Fibroblast of lung (primary cell): ENCODE measurements around the gene RPGRIP1. TPM values are rescaled to one million over a fixed set of nuclear protein-coding genes. Genes with fewer than 3 reads are reported as not detected.

Experiments used
- DNase-seq, 2 donors: peaks; one replicate each; pipeline versions ENCODE4 v3.0.0 to v3.0.0-alpha.2; 2010; ENCODE audit warnings: low read depth in 2 of 2
- H2AFZ ChIP-seq: 2 replicates; pipeline ENCODE4 v1.5.1; 2012; ENCODE audit warnings: low read length, control low read depth, inconsistent platforms
- H3K27ac ChIP-seq: 2 replicates; pipeline ENCODE4 v1.5.1; 2011; ENCODE audit warnings: low read length, control low read depth; ENCODE audit not compliant: insufficient read depth
- H3K27me3 ChIP-seq: 2 replicates; pipeline ENCODE4 v1.5.1; 2011; ENCODE audit warnings: mild to moderate bottlenecking, low read length; ENCODE audit not compliant: control insufficient read depth, insufficient read depth
- H3K36me3 ChIP-seq: 2 replicates; pipeline ENCODE4 v1.5.1; 2011; ENCODE audit warnings: low read length; ENCODE audit not compliant: control insufficient read depth, insufficient read depth
- H3K4me1 ChIP-seq: 2 replicates; pipeline ENCODE4 v1.5.1; 2011; ENCODE audit warnings: low read length; ENCODE audit not compliant: control insufficient read depth, insufficient read depth; ENCODE audit errors: extremely low read depth
- H3K4me2 ChIP-seq: 2 replicates; pipeline ENCODE4 v1.5.1; 2011; ENCODE audit warnings: low read length, control low read depth; ENCODE audit not compliant: insufficient read depth; ENCODE audit errors: extremely low read depth
- H3K4me3 ChIP-seq, 4 experiments: fragments of 200-600 bp in 1 of 4; sonication (generic) in 1 of 4; replicated peaks in 1 of 4; 2 replicates each; pipeline ENCODE4 v1.5.1; 2011 to 2016; ENCODE audit warnings: low read length in 4 of 4, low read depth in 3 of 4, mild to moderate bottlenecking in 3 of 4, control low read depth in 2 of 4, inconsistent platforms in 1 of 4, mixed read lengths in 1 of 4; ENCODE audit not compliant: insufficient read depth in 1 of 4; ENCODE audit errors: control extremely low read depth in 1 of 4
- H3K79me2 ChIP-seq: 2 replicates; pipeline ENCODE4 v1.5.1; 2012; ENCODE audit warnings: mild to moderate bottlenecking, low read length, inconsistent platforms; ENCODE audit not compliant: control insufficient read depth, insufficient read depth
- H3K9ac ChIP-seq: 2 replicates; pipeline ENCODE4 v1.5.1; 2011; ENCODE audit warnings: mild to moderate bottlenecking, low read length, control low read depth; ENCODE audit not compliant: insufficient read depth
- H3K9me3 ChIP-seq: 2 replicates; pipeline ENCODE4 v1.5.1; 2012; ENCODE audit warnings: low read depth, low read length; ENCODE audit not compliant: control insufficient read depth, insufficient read depth
- H4K20me1 ChIP-seq: 2 replicates; pipeline ENCODE4 v1.5.1; 2011; ENCODE audit warnings: low read length; ENCODE audit not compliant: control insufficient read depth, insufficient read depth; ENCODE audit errors: extremely low read depth
- CTCF ChIP-seq, 2 donors: IDR thresholded peaks in 1 of 2; conservative IDR thresholded peaks in 1 of 2; 1 replicate in 1 of 2; 2 replicates in 1 of 2; pipeline ENCODE4 v1.5.1; 2011 to 2012; ENCODE audit warnings: low read length in 2 of 2, control low read depth in 1 of 2, inconsistent platforms in 1 of 2, low read depth in 1 of 2, mild to moderate bottlenecking in 1 of 2
- EZH2 ChIP-seq: IDR thresholded peaks from 2 replicates; pipeline ENCODE4 v1.5.1; 2012; ENCODE audit warnings: low read length, control low read depth, mild to moderate bottlenecking; ENCODE audit errors: missing control alignments
- polyA plus RNA-seq, 2 donors: library from polyadenylated mRNA; depleted of rRNA in 1 of 2; stranded (reverse) in 1 of 2; unstranded in 1 of 2; fragments of >200 nt; gene quantifications; 2 replicates each; pipeline ENCODE4 v1.2.1, GENCODE V29; 2011 to 2012; ENCODE audit warnings: missing spikeins in 1 of 2
- total RNA-seq: library from RNA; depleted of rRNA; stranded (reverse); fragments of >200 nt; gene quantifications from 2 replicates; pipeline ENCODE4 v1.2.1, GENCODE V29; 2014

RPGRIP1 gene
- total and polyA plus RNA-seq, 2 donors (not counting 1 experiment from before 2014, with no cell fraction given), result under 0.01 to 0.32 TPM

- no peak overlapping the region for H3K4me3 ChIP-seq
- peaks cover 99% of the 10 kb centered on the region for H3K79me2 ChIP-seq
- H3K9me3 ChIP-seq, result no peaks in the 10 kb centered on the region
- H3K27ac ChIP-seq, result no peak overlapping the region
- no peak for DNase-seq
- peaks cover 7% of the 10 kb centered on the region for H4K20me1 ChIP-seq
- no peak overlapping the region for H3K4me2 ChIP-seq
- no peak overlapping the region for H3K9ac ChIP-seq
- peaks cover 3% of the 10 kb centered on the region for H3K36me3 ChIP-seq
- no peaks in the 10 kb centered on the region for H3K27me3 ChIP-seq
- TF ChIP-seq EZH2 (no peak), CTCF (conservative IDR thresholded peaks at IDR 0.05 in 1 of 2, IDR thresholded peaks at IDR 0.05 in 1 of 2; ENCODE audit: low read depth in 1 of 2, low read length in 2 of 2) (no peak)
- no peak overlapping the region for H2AFZ ChIP-seq
- no peaks in the 10 kb centered on the region for H3K4me1 ChIP-seq
These were observed 34.1 kb upstream of the RPGRIP1 start for GRCh38 chr14:21245813-21246212.

DNA sequence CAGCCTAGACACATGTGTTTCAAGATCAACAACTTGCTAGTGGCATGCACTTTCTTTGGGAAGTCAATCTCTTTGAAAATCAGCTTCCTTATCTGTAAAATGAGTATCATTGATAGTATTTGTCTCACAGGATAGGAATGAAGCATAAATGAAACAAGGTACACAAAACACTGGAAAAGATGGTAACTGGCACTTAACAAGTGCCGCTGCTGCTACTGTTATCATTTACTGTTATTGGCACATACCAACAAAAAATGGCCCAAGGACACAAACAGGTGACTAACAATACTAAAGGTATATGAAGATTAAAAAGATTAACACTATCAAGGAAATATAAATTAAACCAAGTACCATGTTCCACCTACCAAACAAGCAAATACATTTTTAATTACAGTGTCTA lies 31.5 kb upstream of the RPGRIP1 start:
- Histone ChIP-seq H3K4me3 (no peak overlapping the region), H3K4me2 (no peak overlapping the region), H3K27ac (no peak overlapping the region), H4K20me1 (peaks cover 7% of the 10 kb centered on the region), H3K4me1 (no peaks in the 10 kb centered on the region), H3K79me2 (peaks cover 100% of the 10 kb centered on the region), H3K36me3 (peaks cover 3% of the 10 kb centered on the region), H3K9ac (no peak overlapping the region), H3K9me3 (no peaks in the 10 kb centered on the region), H2AFZ (no peak overlapping the region), H3K27me3 (no peaks in the 10 kb centered on the region)
- TF ChIP-seq EZH2, result no peak
- TF ChIP-seq CTCF (conservative IDR thresholded peaks at IDR 0.05 in 1 of 2, IDR thresholded peaks at IDR 0.05 in 1 of 2; ENCODE audit: low read depth in 1 of 2, low read length in 2 of 2), result no peak
- no peak for DNase-seq

GRCh38 chr14:21248739-21249411 lies 31.0 kb upstream of the RPGRIP1 start:
- Histone ChIP-seq H4K20me1 (peaks cover 7% of the 10 kb centered on the region), H3K9ac (no peak overlapping the region), H2AFZ (no peak overlapping the region), H3K4me1 (no peaks in the 10 kb centered on the region), H3K36me3 (peaks cover 3% of the 10 kb centered on the region), H3K4me2 (no peak overlapping the region), H3K27ac (no peak overlapping the region), H3K4me3 (no peak overlapping the region), H3K27me3 (no peaks in the 10 kb centered on the region), H3K79me2 (peaks cover 100% of the 10 kb centered on the region), H3K9me3 (no peaks in the 10 kb centered on the region)
- DNase-seq, result no peak
- TF ChIP-seq CTCF (conservative IDR thresholded peaks at IDR 0.05 in 1 of 2, IDR thresholded peaks at IDR 0.05 in 1 of 2; ENCODE audit: low read depth in 1 of 2, low read length in 2 of 2) (no peak), EZH2 (no peak)
